ENCODE results near the gene PRRT1B. TPM values are rescaled to one million over a fixed set of nuclear protein-coding genes. Genes with fewer than 3 reads are reported as not detected.

Gene PRRT1B
- total and polyA plus RNA-seq, 2 donors from 2014 or later, result 1.0 TPM; not detected in 1

- Histone ChIP-seq H3K9ac (ENCODE audit: low read length in 3 of 3) (no peak overlapping the region), H3K27me3 (ENCODE audit: control insufficient read depth, insufficient read depth, low read length) (no peaks in the 10 kb centered on the region), H3K36me3 (ENCODE audit: control insufficient read depth in 2 of 3, insufficient read depth in 3 of 3, low read length in 3 of 3) (peaks cover 0 to 46% (median 14%) of the 10 kb centered on the region in 3 donors), H3K27ac (ENCODE audit: low read depth in 2 of 2, low read length in 2 of 2) (no peak overlapping the region), H3K9me3 (ENCODE audit: control insufficient read depth in 2 of 3, insufficient read depth in 1 of 3, low read length in 3 of 3) (no peaks in the 10 kb centered on the region), H3K4me1 (ENCODE audit: control insufficient read depth in 2 of 3, insufficient read depth in 2 of 3, low read depth in 1 of 3, low read length in 3 of 3) (peaks cover 0 to 3% (median 0%) of the 10 kb centered on the region in 3 donors), H3K4me3 (ENCODE audit: low read length in 3 of 3) (no peak overlapping the region)
- DNase-seq (no peak), FAIRE-seq (no peak)
- TF ChIP-seq CTCF (IDR thresholded peaks at IDR 0.05; ENCODE audit: borderline replicate concordance, extremely low read depth, insufficient read depth), result no peak
- intact Hi-C loops (cut with DNase I), result loop anchor here (10.0 kb wide), 1 partner anchor 164 kb away; the partner anchor contains the start of gene RAPGEF1
These were observed 35.0 kb downstream of the PRRT1B start for GRCh38 chr9:131580358-131580757.

GRCh38 chr9:131582056-131582455, 36.7 kb downstream of the PRRT1B start:
- Histone ChIP-seq H3K9me3 (ENCODE audit: control insufficient read depth in 2 of 3, insufficient read depth in 1 of 3, low read length in 3 of 3) (no peaks in the 10 kb centered on the region), H3K4me3 (ENCODE audit: low read length in 3 of 3) (no peak overlapping the region), H3K9ac (ENCODE audit: low read length in 3 of 3) (no peak overlapping the region), H3K27ac (ENCODE audit: low read depth in 2 of 2, low read length in 2 of 2) (no peak overlapping the region), H3K36me3 (ENCODE audit: control insufficient read depth in 2 of 3, insufficient read depth in 3 of 3, low read length in 3 of 3) (peaks cover 0 to 46% (median 12%) of the 10 kb centered on the region in 3 donors), H3K4me1 (ENCODE audit: control insufficient read depth in 2 of 3, insufficient read depth in 2 of 3, low read depth in 1 of 3, low read length in 3 of 3) (peaks cover 0 to 3% (median 0%) of the 10 kb centered on the region in 3 donors), H3K27me3 (ENCODE audit: control insufficient read depth, insufficient read depth, low read length) (no peaks in the 10 kb centered on the region)
- DNase-seq, result peak in 3 of 5 donors; percentile 50 to 61 (median 55)
- no peak for FAIRE-seq
- intact Hi-C loops (cut with DNase I), result loop anchor here (10.0 kb wide), 1 partner anchor 163 kb away; the partner anchor contains the start of gene RAPGEF1
- TF ChIP-seq CTCF (IDR thresholded peaks at IDR 0.05; ENCODE audit: borderline replicate concordance, extremely low read depth, insufficient read depth), result no peak

GRCh38 chr9:131582466-131583336, 37.4 kb downstream of the PRRT1B start:
- Histone ChIP-seq H3K4me3 (ENCODE audit: low read length in 3 of 3) (no peak overlapping the region), H3K9me3 (ENCODE audit: control insufficient read depth in 2 of 3, insufficient read depth in 1 of 3, low read length in 3 of 3) (no peaks in the 10 kb centered on the region), H3K4me1 (ENCODE audit: control insufficient read depth in 2 of 3, insufficient read depth in 2 of 3, low read depth in 1 of 3, low read length in 3 of 3) (peaks cover 0 to 3% (median 0%) of the 10 kb centered on the region in 3 donors), H3K27me3 (ENCODE audit: control insufficient read depth, insufficient read depth, low read length) (no peaks in the 10 kb centered on the region), H3K27ac (ENCODE audit: low read depth in 2 of 2, low read length in 2 of 2) (no peak overlapping the region), H3K36me3 (ENCODE audit: control insufficient read depth in 2 of 3, insufficient read depth in 3 of 3, low read length in 3 of 3) (peaks cover 0 to 47% (median 17%) of the 10 kb centered on the region in 3 donors), H3K9ac (ENCODE audit: low read length in 3 of 3) (no peak overlapping the region)
- DNase-seq, result no peak
- no peak for TF ChIP-seq CTCF (IDR thresholded peaks at IDR 0.05; ENCODE audit: borderline replicate concordance, extremely low read depth, insufficient read depth)
- FAIRE-seq, result no peak
- intact Hi-C loops (cut with DNase I), result loop anchor here (10.0 kb wide), 1 partner anchor 162 kb away; the partner anchor contains the start of gene RAPGEF1

Measured in kidney (tissue), 14 donors.